Osteocyte (in vitro differentiated cells): ENCODE data around the gene FARSB. TPM values are rescaled to one million over a fixed set of nuclear protein-coding genes. Genes with fewer than 3 reads are reported as not detected.

Experiments
- DNase-seq: peaks from one replicate; pipeline ENCODE4 v3.0.0; 2021; ENCODE audit warnings: mixed read lengths; ENCODE audit not compliant: unreplicated experiment; ENCODE audit errors: extremely low spot score
- H3K27ac Mint-ChIP-seq: one replicate; pipeline ENCODE4 v1.8.0; 2021; ENCODE audit warnings: mild to moderate bottlenecking, mixed read lengths; ENCODE audit not compliant: unreplicated experiment
- H3K27me3 Mint-ChIP-seq: one replicate; pipeline ENCODE4 v1.8.0; 2021; ENCODE audit warnings: mixed read lengths; ENCODE audit not compliant: unreplicated experiment
- H3K36me3 Mint-ChIP-seq: one replicate; pipeline ENCODE4 v1.8.0; 2021; ENCODE audit warnings: mixed read lengths; ENCODE audit not compliant: unreplicated experiment
- H3K4me1 Mint-ChIP-seq: one replicate; pipeline ENCODE4 v1.8.0; 2021; ENCODE audit warnings: mixed read lengths; ENCODE audit not compliant: unreplicated experiment
- H3K4me3 Mint-ChIP-seq: one replicate; pipeline ENCODE4 v1.8.0; 2021; ENCODE audit warnings: mild to moderate bottlenecking, moderate library complexity, mixed read lengths; ENCODE audit not compliant: unreplicated experiment
- H3K9me3 Mint-ChIP-seq: one replicate; pipeline ENCODE4 v1.8.0; 2021; ENCODE audit warnings: mixed read lengths; ENCODE audit not compliant: unreplicated experiment
- CTCF ChIP-seq: fragments of 200-600 bp; sonication (generic); IDR thresholded peaks from 2 replicates; pipeline ENCODE4 v1.5.0; 2021; ENCODE audit warnings: antibody characterized with exemption, mild to moderate bottlenecking, moderate library complexity
- total RNA-seq: library from RNA; stranded (reverse); gene quantifications from 2 replicates; pipeline ENCODE4 v1.2.1, GENCODE V29; 2021

Gene FARSB
- total RNA-seq, 1 donor from 2014 or later, result 15.8 TPM

- no peak for DNase-seq
- no peak overlapping the region for H3K4me3 Mint-ChIP-seq
- TF ChIP-seq CTCF, result no peak
- H3K4me1 Mint-ChIP-seq, result no peaks in the 10 kb centered on the region
- no peak overlapping the region for H3K27ac Mint-ChIP-seq
- no peaks in the 10 kb centered on the region for H3K9me3 Mint-ChIP-seq
- no peaks in the 10 kb centered on the region for H3K36me3 Mint-ChIP-seq
- H3K27me3 Mint-ChIP-seq, result peaks cover 23% of the 10 kb centered on the region
Observed at GRCh38 chr2:222538535-222538934, 117.4 kb downstream of the FARSB start.

DNA sequence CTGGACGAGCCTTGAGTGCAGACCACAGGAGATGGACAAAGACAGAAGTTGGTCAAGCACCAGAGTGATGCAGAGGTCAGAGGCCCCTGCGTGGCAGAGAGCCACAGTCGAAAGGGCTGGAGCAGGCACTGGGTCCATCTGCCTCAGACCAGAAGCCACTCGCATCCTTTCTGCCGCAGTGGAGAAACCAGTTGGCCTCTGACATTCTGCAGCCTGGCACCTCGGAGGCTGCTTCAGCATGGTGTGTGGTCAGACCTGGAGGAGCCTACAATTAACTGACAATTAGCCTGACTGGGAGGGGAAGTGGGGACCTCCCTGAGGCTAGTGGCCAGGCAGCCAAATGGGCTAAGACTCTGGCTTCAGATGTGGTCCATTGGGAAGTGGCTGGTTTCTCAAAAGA is 120.4 kb downstream of the FARSB start:
- no peak for DNase-seq
- Mint-ChIP-seq H3K27me3 (peaks cover 24% of the 10 kb centered on the region), H3K9me3 (no peaks in the 10 kb centered on the region), H3K4me1 (no peaks in the 10 kb centered on the region), H3K4me3 (no peak overlapping the region), H3K27ac (no peak overlapping the region), H3K36me3 (no peaks in the 10 kb centered on the region)
- TF ChIP-seq CTCF, result no peak

GRCh38 chr2:222532315-222532714 is 123.6 kb downstream of the FARSB start:
- Mint-ChIP-seq H3K4me3 (no peak overlapping the region), H3K9me3 (peaks cover 3% of the 10 kb centered on the region), H3K27me3 (peaks cover 14% of the 10 kb centered on the region), H3K36me3 (no peaks in the 10 kb centered on the region), H3K4me1 (no peaks in the 10 kb centered on the region), H3K27ac (no peak overlapping the region)
- no peak for TF ChIP-seq CTCF
- no peak for DNase-seq

DNA sequence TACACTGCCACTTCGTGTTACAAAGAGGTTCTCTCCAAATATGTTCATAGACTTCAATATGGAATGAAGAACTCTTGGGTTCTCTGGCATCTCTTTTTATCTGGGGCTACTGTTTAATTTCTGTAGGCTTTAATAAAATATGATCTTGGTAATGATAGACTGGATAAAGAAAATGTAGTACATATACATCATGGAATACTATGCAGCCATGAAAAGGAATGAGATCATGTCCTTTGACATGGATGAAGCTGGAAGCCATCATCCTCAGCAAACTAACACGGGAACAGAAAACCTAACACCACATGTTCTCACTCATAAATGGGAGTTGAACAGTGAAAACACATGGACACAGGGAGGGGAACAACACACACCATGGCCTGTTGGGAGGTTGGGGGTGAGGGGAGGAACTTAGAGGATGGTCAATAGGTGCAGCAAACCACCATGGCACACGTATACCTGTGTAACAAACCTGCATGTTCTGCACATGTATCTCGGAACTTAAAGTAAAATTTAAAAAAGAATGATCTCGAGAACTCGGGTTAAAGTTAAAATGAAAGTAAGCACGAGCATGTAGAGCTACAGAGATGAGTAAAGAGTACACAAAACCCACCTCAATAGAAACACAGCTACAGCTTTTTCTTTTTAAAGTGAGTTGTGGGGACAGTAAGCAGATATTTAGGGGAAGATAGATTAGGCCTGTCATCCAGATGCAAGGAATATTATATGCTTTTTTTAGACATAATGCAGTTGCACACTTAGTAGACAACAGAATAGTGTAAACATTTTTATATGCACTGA is 129.2 kb downstream of the FARSB start:
- peaks cover 3% of the 10 kb centered on the region for H3K9me3 Mint-ChIP-seq
- H3K27ac Mint-ChIP-seq, result no peak overlapping the region
- H3K4me3 Mint-ChIP-seq, result no peak overlapping the region
- H3K36me3 Mint-ChIP-seq, result no peaks in the 10 kb centered on the region
- H3K4me1 Mint-ChIP-seq, result no peaks in the 10 kb centered on the region
- TF ChIP-seq CTCF, result no peak
- DNase-seq, result no peak
- no peaks in the 10 kb centered on the region for H3K27me3 Mint-ChIP-seq

DNA sequence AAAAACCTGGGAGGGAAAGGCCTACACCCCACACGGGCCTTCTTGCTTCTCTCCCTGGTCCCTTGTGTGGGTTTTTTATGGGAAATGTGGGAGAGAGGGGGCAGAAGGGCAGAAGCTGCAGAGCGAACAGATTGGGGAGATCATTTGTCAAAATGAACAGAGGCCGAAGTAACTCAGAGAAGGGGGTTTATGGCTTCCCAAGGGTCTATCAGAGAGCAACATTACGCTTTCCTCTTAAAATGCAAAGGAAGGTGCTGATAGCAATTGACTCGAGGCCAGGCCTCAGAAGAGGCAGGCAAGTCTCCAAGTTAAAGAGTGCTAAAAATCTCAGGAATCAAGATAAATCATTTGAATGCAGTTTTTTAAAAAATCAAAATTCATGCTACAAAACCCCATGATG is 130.1 kb downstream of the FARSB start:
- DNase-seq, result no peak
- no peaks in the 10 kb centered on the region for H3K4me1 Mint-ChIP-seq
- H3K27me3 Mint-ChIP-seq, result no peaks in the 10 kb centered on the region
- TF ChIP-seq CTCF, result no peak
- no peak overlapping the region for H3K27ac Mint-ChIP-seq
- no peak overlapping the region for H3K4me3 Mint-ChIP-seq
- peaks cover 3% of the 10 kb centered on the region for H3K9me3 Mint-ChIP-seq
- H3K36me3 Mint-ChIP-seq, result no peaks in the 10 kb centered on the region
